Neural cell (in vitro differentiated cells): ENCODE measurements around the gene CPA3. TPM values are rescaled to one million over a fixed set of nuclear protein-coding genes. Genes with fewer than 3 reads are reported as not detected.

Experiments
- H2AFZ ChIP-seq: fragments of 200-600, 300-800 bp; sonication (generic), shearing (Covaris generic); 2 replicates; pipeline ENCODE4 v1.6.0; 2014; ENCODE audit warnings: low read depth, mild to moderate bottlenecking, antibody characterized with exemption, low read length, moderate library complexity
- H3F3A ChIP-seq: fragments of 200-600 bp; shearing (Covaris generic); 2 replicates; pipeline ENCODE4 v1.6.1; 2016; ENCODE audit warnings: mild to moderate bottlenecking, moderate library complexity, mixed read lengths, antibody characterized with exemption, low read length; ENCODE audit not compliant: insufficient read depth, poor library complexity, severe bottlenecking
- H3K27ac ChIP-seq: fragments of 200-600, 300-800 bp; sonication (generic), shearing (Covaris generic); 2 replicates; pipeline ENCODE4 v1.5.1; 2014; ENCODE audit warnings: mild to moderate bottlenecking, low read length, moderate library complexity
- H3K27me3 ChIP-seq: fragments of 300-800, 200-600 bp; sonication (generic), shearing (Covaris generic); 2 replicates; pipeline ENCODE4 v1.6.0; 2014; ENCODE audit warnings: mild to moderate bottlenecking, low read depth, low read length, moderate library complexity; ENCODE audit not compliant: insufficient read depth
- H3K36me3 ChIP-seq: fragments of 300-800, 200-600 bp; sonication (generic), shearing (Covaris generic); 2 replicates; pipeline ENCODE4 v1.5.1; 2014; ENCODE audit warnings: mild to moderate bottlenecking, antibody characterized with exemption, low read length, moderate library complexity; ENCODE audit not compliant: insufficient read depth
- H3K4me2 ChIP-seq: fragments of 300-800, 200-600 bp; sonication (generic), shearing (Covaris generic); 2 replicates; pipeline ENCODE4 v1.6.0; 2014; ENCODE audit warnings: mild to moderate bottlenecking, low read length
- H3K4me3 ChIP-seq: fragments of 300-800, 200-600 bp; sonication (generic), shearing (Covaris generic); 2 replicates; pipeline ENCODE4 v1.5.1; 2014; ENCODE audit warnings: mild to moderate bottlenecking, low read length, moderate library complexity
- H3K79me2 ChIP-seq: fragments of 200-600 bp; shearing (Covaris generic); replicated peaks from 2 replicates; pipeline ENCODE4 v1.6.0; 2014; ENCODE audit warnings: mild to moderate bottlenecking, low read length, moderate library complexity; ENCODE audit not compliant: insufficient read depth
- H3K9ac ChIP-seq: fragments of 300-800, 200-600 bp; sonication (generic), shearing (Covaris generic); 2 replicates; pipeline ENCODE4 v1.6.1; 2016; ENCODE audit warnings: mild to moderate bottlenecking, low read length, mixed read lengths
- H3K9me2 ChIP-seq: fragments of 200-600 bp; shearing (Covaris generic); 2 replicates; pipeline ENCODE4 v1.6.1; 2016; ENCODE audit warnings: mild to moderate bottlenecking, low read length, mixed read lengths; ENCODE audit not compliant: insufficient read depth
- H3K9me3 ChIP-seq: fragments of 200-600, 300-800 bp; sonication (generic), shearing (Covaris generic); 2 replicates; pipeline ENCODE4 v1.6.1; 2016; ENCODE audit warnings: mild to moderate bottlenecking, mixed run types, low read length, moderate library complexity, mixed read lengths
- H4K20me1 ChIP-seq: fragments of 200-600 bp; shearing (Covaris generic); 2 replicates; pipeline ENCODE4 v1.6.1; 2016; ENCODE audit warnings: mild to moderate bottlenecking, mixed run types; ENCODE audit not compliant: insufficient read depth
- EP300 ChIP-seq: fragments of 450-650 bp; conservative IDR thresholded peaks from 2 replicates; pipeline ENCODE4 v1.6.1; 2014; ENCODE audit warnings: antibody characterized with exemption, mild to moderate bottlenecking, moderate library complexity; ENCODE audit not compliant: poor library complexity, severe bottlenecking
- EZH2 ChIP-seq: fragments of 200-600, 300-800 bp; shearing (Covaris generic), sonication (generic); IDR thresholded peaks from 2 replicates; pipeline ENCODE4 v1.6.1; 2014; ENCODE audit warnings: antibody characterized with exemption, low read length, borderline replicate concordance, mild to moderate bottlenecking; ENCODE audit not compliant: insufficient read depth, poor library complexity, severe bottlenecking
- MXI1 ChIP-seq: fragments of 450-650 bp; conservative IDR thresholded peaks from 2 replicates; pipeline ENCODE4 v1.6.1; 2014; ENCODE audit warnings: antibody characterized with exemption, mild to moderate bottlenecking; ENCODE audit not compliant: poor library complexity, severe bottlenecking
- POLR2AphosphoS5 ChIP-seq: IDR thresholded peaks from 2 replicates; pipeline ENCODE4 v1.6.1; 2012
- RAD21 ChIP-seq: fragments of 450-650 bp; conservative IDR thresholded peaks from 2 replicates; pipeline ENCODE4 v1.6.1; 2014; ENCODE audit warnings: antibody characterized with exemption, mild to moderate bottlenecking, moderate library complexity
- SMC3 ChIP-seq: fragments of 450-650 bp; conservative IDR thresholded peaks from 2 replicates; pipeline ENCODE4 v1.6.1; 2014; ENCODE audit warnings: antibody characterized with exemption, mild to moderate bottlenecking, moderate library complexity; ENCODE audit not compliant: poor library complexity
- TAF1 ChIP-seq: IDR thresholded peaks from 2 replicates; pipeline ENCODE4 v1.6.1; 2012; ENCODE audit warnings: low read depth
- polyA plus RNA-seq: library from polyadenylated mRNA; depleted of rRNA; stranded (reverse); fragments of >200 nt; gene quantifications from 2 replicates; pipeline ENCODE4 v1.2.3, GENCODE V29; 2014
- TF ChIP-seq, protein P1 (sequence below): IDR thresholded peaks from 2 replicates; pipeline ENCODE4 v1.6.1; 2012; ENCODE audit warnings: borderline replicate concordance
- TF ChIP-seq, protein P2 (sequence below): fragments of 450-650 bp; IDR thresholded peaks from 2 replicates; pipeline ENCODE4 v1.5.1; 2014; ENCODE audit warnings: antibody characterized with exemption, mild to moderate bottlenecking, moderate library complexity; ENCODE audit not compliant: poor library complexity, severe bottlenecking

The CPA3 gene
- polyA plus RNA-seq, 1 donor from 2014 or later, result not detected

DNA sequence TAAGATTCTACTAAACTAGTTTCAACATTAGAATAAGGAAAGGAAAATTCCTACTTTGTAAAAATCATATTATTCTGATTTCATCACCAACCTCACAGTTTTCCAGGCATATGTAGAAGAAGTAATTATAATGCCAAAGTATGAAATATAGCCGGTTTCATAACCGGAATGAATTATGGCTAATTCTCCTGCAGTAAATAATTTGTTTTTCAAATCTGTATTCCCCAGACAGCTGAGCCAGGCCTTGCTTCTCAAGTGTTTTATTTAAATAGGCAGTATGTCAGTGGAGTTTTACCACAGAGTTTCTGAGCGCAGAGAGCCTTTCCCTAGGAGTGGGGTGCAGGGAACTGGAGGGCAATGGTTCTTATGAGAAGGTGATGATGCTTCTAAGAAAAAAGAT is 8.7 kb upstream of the CPA3 start:
- Histone ChIP-seq H4K20me1 (no peaks in the 10 kb centered on the region), H3F3A (no peaks in the 10 kb centered on the region), H3K36me3 (no peaks in the 10 kb centered on the region), H2AFZ (no peak overlapping the region), H3K9me3 (no peaks in the 10 kb centered on the region), H3K79me2 (no peaks in the 10 kb centered on the region), H3K9me2 (no peaks in the 10 kb centered on the region), H3K4me3 (no peak overlapping the region), H3K27me3 (no peaks in the 10 kb centered on the region), H3K27ac (no peak overlapping the region), H3K4me2 (no peak overlapping the region), H3K9ac (no peak overlapping the region)
- TF ChIP-seq RAD21 (no peak), POLR2AphosphoS5 (no peak), MXI1 (no peak), EZH2 (no peak), EP300 (no peak), TAF1 (no peak), SMC3 (no peak)
- TF ChIP-seq, protein P1, sequence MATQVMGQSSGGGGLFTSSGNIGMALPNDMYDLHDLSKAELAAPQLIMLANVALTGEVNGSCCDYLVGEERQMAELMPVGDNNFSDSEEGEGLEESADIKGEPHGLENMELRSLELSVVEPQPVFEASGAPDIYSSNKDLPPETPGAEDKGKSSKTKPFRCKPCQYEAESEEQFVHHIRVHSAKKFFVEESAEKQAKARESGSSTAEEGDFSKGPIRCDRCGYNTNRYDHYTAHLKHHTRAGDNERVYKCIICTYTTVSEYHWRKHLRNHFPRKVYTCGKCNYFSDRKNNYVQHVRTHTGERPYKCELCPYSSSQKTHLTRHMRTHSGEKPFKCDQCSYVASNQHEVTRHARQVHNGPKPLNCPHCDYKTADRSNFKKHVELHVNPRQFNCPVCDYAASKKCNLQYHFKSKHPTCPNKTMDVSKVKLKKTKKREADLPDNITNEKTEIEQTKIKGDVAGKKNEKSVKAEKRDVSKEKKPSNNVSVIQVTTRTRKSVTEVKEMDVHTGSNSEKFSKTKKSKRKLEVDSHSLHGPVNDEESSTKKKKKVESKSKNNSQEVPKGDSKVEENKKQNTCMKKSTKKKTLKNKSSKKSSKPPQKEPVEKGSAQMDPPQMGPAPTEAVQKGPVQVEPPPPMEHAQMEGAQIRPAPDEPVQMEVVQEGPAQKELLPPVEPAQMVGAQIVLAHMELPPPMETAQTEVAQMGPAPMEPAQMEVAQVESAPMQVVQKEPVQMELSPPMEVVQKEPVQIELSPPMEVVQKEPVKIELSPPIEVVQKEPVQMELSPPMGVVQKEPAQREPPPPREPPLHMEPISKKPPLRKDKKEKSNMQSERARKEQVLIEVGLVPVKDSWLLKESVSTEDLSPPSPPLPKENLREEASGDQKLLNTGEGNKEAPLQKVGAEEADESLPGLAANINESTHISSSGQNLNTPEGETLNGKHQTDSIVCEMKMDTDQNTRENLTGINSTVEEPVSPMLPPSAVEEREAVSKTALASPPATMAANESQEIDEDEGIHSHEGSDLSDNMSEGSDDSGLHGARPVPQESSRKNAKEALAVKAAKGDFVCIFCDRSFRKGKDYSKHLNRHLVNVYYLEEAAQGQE, result no peak
- TF ChIP-seq, protein P2, sequence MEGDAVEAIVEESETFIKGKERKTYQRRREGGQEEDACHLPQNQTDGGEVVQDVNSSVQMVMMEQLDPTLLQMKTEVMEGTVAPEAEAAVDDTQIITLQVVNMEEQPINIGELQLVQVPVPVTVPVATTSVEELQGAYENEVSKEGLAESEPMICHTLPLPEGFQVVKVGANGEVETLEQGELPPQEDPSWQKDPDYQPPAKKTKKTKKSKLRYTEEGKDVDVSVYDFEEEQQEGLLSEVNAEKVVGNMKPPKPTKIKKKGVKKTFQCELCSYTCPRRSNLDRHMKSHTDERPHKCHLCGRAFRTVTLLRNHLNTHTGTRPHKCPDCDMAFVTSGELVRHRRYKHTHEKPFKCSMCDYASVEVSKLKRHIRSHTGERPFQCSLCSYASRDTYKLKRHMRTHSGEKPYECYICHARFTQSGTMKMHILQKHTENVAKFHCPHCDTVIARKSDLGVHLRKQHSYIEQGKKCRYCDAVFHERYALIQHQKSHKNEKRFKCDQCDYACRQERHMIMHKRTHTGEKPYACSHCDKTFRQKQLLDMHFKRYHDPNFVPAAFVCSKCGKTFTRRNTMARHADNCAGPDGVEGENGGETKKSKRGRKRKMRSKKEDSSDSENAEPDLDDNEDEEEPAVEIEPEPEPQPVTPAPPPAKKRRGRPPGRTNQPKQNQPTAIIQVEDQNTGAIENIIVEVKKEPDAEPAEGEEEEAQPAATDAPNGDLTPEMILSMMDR, result no peak

DNA sequence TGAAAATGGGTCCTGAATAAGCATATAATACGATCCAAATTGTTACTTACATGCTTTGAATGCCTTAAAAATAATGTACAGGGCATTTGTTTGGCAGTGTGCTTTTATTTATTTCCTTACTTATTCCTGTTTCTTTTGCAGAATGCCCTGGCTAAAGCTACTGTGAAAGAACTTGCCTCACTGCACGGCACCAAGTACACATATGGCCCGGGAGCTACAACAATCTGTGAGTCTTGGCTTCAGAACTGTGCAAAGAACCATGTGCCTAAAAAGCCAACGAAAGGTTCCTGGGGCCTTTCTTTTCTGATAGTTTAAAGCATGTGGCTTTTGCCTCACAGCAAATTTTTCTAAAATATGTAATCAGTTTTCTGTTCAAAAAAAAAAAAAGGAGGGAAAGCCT is 7.8 kb upstream of the CPA3 start:
- Histone ChIP-seq H2AFZ (no peak overlapping the region), H3K4me3 (no peak overlapping the region), H3K9me2 (no peaks in the 10 kb centered on the region), H3K79me2 (no peaks in the 10 kb centered on the region), H3K9ac (no peak overlapping the region), H3K27ac (no peak overlapping the region), H3K9me3 (no peaks in the 10 kb centered on the region), H3K36me3 (no peaks in the 10 kb centered on the region), H3K4me2 (no peak overlapping the region), H4K20me1 (no peaks in the 10 kb centered on the region), H3F3A (no peaks in the 10 kb centered on the region), H3K27me3 (no peaks in the 10 kb centered on the region)
- TF ChIP-seq, protein P2, result no peak
- TF ChIP-seq POLR2AphosphoS5 (no peak), RAD21 (no peak)
- TF ChIP-seq, protein P1, result no peak
